Measurements from ENCODE around the gene IQCM.
"Not testable (repeated sequence)": the region's sequence is repeated elsewhere in the genome, so short reads cannot be mapped to it uniquely, and the experiment has no call there.

The IQCM gene

DNA sequence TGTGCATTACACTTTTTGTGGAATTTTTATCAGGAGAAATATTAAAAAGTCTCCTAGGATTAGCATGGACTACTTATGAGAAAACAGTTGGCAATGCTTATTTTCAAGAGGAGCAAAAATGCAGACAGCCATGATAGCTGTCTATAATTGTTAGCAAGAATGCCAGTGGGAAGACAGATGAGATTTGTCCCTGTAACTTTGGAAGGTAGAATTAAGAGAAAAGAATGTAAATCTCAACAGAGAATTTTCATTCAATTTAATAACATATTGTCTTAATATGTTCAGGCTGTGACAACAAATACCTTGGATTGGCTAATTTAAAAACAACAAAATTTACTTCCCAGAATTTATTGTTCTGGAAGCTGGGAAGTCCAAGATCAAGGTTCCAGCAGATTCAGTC, 349.2 kb downstream of the IQCM start:
- no peak for DNase-seq (ENCODE audit: low read depth)

DNA sequence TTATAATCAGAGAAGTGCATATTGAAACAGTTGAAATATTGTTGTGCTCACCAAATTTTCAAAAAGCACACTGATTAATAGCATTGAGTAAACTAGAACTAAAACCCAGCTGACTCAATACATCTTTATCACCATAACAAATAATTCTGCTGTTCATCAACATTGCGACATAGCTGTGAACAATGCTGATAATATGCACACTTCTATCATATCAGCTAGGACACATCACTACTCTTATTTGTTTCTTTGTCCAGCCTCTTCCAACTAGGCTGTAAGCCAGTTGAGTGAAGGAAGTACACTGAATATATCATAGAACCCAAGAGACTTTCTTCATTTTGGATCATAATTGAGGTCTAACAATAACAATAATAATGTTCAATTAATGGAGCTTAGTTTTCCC, 349.7 kb downstream of the IQCM start:
- no peak for DNase-seq (ENCODE audit: low read depth)

DNA sequence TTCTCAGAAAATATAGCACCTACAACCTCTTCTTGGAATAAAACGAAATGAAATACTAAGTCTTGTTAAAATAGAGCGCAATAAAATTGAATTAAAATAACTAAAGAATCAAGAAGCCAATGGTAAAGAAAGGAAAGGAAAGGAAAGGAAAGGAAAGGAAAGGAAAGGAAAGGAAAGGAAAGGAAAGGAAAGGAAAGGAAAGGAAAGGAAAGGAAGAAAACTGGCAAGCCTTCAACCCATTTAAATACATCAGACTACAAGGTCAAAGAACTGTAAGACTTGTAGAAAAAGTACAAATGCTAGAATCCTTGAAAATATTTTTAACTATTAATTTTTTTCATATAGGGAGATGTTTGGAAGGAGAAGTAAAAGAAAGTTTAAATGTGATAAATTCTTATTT, 372.1 kb downstream of the IQCM start:
- no peak for DNase-seq (ENCODE audit: low read depth)

DNA sequence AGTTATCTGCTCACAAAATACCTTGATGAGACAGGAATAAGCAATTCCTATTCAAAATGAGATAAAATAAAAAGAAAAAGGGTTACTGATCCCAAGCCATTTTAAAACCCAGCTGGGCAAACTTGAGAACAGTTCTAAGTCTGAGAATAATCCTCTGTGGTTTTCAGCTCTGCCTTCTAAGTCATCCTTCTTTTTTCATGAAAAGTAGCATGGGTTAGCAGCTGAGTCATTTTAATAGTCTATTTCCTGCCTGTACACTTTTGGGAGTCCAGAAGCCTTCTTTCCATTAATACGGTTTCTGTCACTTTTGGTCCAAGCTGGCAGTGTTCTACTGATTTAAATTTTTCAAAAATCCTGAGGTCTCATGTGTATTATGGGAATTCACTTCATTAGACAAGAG, 374.3 kb downstream of the IQCM start:
- no peak for DNase-seq (ENCODE audit: low read depth)

DNA sequence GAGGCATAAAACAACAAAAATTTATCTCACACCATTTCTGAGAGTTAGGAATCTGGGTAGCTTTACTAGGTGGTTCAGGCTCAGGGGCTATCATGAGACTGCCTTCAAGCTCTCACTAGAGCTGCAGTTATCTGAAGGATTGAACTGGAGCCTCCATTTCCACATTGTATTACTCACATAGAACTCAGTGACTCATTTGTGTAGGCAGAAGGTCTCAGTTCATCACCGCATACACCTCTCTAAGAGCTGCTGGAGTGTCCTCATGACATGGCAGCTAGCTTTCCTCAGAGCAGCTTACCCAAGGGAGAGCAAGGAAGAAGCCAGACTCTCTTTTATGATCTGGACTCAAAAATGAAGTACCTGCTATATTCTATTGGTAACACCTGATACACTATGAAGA, 389.2 kb downstream of the IQCM start:
- no peak for DNase-seq (ENCODE audit: low read depth)

DNA sequence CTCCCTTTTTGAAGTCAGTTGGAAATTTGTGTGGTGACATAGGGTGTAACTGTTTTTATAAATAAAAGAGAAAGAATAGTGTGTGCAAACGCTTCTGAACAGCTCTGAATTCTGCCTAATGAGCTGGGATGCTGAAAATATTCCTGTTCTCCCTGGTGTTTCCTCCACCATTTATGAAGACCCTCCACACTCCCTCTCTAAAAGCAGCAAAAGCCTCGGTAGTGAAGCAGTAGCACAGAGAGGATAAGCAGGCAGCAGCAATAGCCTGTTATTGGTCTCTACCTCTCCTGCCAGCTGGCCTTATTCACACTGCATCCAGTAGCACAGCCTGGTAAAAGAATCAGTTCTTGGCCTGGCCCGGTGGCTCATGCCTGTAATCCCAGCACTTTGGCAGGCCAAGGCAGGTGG, 406.1 kb downstream of the IQCM start:
- no peak for DNase-seq (ENCODE audit: low read depth)

DNA sequence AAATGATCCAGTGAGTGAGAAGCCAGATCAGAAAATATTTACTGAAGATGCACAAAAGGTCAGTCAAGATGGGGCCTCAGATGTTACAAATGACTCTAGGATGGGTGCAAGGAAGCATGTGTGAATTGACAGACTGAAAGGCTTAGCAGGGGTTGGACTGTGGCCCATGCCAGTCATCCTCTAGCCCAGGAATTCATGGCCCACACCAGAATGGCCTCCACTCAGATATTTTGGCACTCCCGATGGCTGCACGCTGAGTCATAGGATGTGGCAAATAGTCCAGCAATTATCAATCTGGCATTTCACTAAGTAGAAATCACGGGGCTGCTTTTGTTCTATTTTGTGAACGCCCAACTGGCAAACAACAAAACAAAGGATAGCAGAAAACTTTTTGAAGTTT, 406.5 kb downstream of the IQCM start:
- no peak for DNase-seq (ENCODE audit: low read depth)

DNA sequence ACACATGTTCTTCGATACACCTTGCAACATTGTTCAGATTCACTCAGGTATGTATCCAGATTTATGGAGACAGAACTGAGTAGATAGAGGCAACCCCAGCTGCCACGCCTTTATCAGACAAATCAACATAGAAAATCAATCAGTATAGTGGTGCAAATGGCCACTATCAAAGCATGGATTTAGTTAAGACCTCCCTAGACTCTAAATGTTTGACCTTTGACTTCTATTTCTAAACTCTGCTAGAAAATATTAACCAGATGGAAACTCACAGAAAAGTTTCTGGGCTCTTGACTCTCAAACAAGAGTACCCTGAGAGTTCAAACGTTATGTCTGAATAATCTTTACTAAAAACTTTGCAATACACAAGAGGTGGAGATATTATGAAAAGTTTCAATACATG, 411.5 kb downstream of the IQCM start:
- DNase-seq (ENCODE audit: low read depth): no peak

DNA sequence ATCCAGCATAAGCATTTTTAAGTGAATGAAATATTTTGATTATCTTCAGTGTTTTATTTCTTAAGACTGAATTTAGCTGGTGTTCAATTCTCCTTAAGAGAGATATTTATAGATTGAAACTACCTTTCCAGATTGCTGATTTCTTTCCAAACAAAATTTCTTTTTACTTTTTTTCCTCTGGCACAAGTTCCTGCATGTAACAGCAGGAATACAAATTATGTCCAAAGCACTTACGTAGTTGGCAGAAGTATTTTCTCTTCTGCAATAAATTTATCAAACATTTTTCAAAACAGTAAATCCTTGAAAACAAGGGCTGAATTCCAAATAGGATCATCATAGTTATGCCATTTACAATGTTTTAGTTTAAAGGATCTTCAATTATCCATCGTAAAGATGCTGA, 412.6 kb downstream of the IQCM start:
- no peak for DNase-seq (ENCODE audit: low read depth)

DNA sequence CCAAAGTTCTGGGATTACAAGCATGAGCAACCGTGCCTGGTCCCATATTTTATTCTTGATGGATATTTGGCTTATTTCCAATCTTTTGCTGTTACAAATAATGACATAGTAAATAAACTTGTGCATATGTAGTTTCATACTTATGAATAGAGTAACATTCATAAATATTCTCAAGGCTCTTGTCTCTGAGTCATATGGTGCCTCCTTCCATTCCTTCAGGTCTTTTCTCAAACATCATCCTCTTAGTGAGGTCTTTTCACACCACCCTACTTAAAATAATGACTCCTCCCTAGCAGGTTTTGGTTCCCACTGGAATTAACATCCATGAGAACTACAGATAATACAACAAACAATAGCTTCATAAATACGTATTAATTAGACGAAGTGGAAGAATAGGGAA, 416.6 kb downstream of the IQCM start:
- no peak for DNase-seq (ENCODE audit: low read depth)

DNA sequence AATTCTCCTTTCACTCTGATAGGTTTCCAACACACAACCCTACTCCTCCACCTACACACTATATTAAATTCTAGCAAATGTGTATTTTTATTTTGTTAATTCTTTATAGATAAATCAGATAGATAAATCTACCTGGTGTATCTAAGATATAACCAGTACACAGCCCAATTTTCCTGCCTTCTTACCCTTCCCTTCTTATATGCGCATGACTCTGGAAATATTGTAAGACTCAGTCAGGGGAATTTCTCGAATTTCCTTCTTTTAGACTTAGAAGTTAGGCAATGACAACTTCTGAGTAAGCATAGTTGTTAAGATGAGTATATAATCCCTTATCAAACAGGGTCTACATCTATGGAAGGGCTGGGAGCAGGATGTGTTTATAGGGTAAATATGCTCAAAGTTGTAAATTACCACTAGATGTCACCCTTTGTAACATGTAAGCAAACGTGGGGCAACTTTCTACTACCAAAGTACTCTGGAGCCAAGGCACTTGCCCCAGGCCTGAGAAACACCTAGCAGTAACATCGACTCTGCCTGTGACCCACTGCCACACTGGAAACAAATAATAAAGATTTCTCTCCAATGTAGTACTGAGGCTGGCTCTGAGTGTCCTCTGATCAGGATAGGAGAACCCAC, 444.7 kb downstream of the IQCM start:
- DNase-seq (ENCODE audit: low read depth): no peak

DNA sequence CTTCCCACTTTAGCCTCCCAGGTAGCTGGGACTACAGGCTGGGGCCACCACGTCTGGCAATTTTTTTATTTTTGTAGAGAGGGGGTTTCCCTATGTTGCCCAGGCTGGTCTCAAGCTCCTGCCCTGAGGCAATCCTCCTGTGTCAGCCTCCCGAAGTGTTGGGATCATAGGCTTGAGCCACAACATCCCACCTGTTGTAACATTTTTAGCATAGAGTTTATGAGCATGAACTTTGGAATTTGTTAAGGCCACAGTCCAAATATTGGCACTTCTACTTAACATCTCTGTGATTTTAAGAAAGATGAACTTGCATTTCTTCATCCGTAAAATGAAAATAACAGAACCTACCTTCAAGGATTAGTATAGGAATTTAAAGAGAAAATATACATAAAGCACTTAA, 445.6 kb downstream of the IQCM start:
- no peak for DNase-seq (ENCODE audit: low read depth)

DNA sequence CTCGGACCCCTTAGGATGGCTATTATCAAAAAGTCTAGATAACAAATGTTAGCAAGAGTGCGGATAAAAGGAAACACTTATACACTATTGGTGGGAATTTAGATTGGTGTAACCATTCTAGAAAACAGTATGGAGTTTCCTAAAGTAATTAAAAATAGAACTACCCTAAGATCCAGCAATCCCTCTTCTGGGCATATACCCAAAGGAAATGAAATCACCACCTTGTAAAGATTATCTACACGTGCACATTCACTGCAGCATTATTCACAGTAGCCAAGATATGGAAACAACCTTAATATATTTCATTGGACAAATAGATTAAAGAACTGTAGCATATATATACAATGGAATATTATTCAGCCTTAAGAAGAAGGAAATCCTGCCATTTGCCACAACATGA, 462.4 kb downstream of the IQCM start:
- no peak for DNase-seq (ENCODE audit: low read depth)

DNA sequence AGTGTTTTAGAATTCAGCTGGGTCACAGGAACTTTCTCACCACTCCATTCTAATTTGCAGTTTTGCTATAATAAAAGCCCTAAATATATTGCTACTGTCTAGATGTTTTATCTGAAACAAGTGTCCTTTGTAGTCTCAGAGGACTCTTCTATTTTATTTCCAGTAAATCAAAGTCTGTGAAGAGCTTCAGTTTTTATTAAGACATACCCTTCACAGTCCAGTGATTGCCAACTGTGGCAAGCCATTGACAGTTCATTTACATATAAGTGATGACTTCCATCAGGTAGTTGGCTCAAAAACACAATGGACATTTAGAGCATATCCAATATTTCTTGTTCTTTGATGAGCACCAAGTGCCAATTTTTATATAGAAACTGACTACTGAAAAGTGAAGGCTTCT, 466.1 kb downstream of the IQCM start:
- no peak for DNase-seq (ENCODE audit: low read depth)

DNA sequence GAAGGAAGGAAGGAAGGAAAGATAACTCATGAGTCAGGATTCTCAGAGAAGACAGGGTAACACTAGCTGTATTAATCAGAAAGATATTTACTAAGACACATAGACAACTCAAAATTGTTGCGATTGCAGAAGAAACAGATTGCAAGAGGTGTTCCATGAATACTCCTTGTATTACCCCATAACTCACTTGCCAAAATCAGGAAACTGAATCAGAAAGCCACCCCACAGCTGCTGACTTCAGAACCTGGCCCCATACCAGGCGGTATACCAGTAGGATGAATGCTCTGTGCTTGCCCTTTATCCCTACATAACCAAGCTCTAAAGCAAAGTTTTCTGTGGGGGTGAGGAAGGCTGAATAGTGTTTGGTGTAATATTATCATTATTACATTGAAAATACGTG, 468.5 kb downstream of the IQCM start:
- no peak for DNase-seq (ENCODE audit: low read depth)

DNA sequence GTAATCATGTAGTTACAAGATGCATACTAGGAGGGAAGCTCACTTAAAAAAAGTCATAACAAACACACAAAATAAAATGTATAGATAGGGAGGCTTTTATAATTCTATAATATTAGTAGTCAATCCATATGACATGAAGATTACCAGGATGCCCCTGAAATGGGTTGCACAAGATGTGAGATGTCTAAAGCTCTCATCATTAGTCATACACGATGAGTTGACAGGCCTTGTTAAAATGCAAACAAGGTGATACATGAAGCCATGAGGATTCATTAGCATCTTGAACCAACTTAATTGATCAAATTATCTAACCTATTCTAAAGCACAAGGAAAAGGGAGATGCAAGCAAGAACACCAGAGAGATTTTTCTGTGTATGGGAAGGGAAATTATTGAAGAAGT, 470.2 kb downstream of the IQCM start:
- DNase-seq (ENCODE audit: low read depth): no peak

DNA sequence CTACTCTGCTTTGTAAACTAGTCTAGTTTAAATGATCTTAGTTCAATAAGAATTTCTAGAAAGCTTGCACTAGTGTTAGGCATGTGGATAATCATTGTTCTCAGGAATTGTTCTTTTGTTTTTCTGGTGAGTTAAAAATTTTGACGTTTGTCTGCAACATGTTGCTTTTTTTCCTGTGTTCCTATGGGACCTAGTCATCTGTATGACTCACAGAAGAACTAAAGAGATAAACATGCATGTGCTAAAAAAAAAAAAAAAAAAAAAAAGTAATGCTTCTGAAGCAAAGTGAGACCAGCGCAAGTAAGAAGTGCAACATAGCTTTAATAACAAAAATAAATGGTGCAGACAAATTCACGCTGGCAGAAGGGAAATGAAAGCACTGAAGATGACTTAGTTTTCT, 471.2 kb downstream of the IQCM start:
- no peak for DNase-seq (ENCODE audit: low read depth)

DNA sequence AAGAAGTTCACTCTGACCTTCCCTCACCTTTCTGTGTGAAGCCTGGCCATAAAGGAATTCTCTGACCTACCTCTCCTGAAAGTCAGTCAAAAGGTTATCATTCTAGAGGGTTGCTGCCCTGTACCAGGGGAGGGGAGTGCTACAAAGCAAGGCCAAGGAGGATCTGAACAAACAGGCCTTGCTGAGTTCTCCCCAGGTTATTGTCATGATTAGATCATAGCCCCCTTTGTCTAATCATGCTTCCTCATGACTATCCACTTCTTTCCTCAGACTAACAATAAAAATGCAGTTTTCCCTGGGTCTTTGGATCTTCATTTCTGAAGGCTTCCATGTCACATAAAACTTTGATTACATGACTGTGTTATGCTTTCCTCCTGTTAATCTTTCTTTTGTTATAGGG, 472.0 kb downstream of the IQCM start:
- no peak for DNase-seq (ENCODE audit: low read depth)

DNA sequence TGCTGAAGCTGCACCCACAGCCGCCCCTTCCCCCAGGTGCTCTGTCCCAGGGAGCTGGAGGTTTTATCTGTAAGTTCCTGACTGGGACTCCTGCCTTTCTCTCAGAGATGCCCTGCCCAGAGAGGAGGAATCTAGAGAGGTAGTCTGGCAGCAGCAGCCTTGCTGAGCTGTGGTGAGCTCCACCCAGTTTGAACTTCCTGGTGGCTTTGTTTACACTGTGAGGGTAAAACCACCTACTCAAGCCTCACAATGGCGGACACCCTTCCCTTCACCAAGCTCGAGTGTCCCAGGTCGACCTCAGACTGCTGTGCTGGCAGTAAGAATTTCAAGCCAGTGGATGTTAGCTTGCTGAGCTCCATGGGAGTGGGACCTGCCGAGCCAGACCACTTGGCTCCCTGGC, 474.5 kb downstream of the IQCM start:
- not testable (repeated sequence) for DNase-seq (ENCODE audit: low read depth)

DNA sequence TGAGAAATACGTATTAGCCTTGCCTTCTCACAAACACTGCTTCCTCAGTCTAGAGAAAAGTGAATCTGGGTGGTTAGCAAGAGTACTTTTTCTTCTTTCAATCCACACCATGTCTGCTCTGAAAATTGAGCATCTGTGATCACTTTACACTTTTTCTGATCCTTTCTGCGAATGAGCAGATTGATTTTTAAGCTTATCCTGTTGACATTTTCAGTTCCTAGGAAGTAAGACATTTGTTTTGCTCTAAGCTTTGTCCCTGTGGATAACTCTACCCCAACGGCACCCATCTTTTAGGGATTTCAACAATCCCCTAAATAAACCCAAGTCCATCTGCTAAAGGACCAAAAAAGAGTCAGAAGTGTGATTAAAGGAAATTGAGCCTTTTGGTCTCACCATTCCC, 487.5 kb downstream of the IQCM start:
- no peak for DNase-seq (ENCODE audit: low read depth)

DNA sequence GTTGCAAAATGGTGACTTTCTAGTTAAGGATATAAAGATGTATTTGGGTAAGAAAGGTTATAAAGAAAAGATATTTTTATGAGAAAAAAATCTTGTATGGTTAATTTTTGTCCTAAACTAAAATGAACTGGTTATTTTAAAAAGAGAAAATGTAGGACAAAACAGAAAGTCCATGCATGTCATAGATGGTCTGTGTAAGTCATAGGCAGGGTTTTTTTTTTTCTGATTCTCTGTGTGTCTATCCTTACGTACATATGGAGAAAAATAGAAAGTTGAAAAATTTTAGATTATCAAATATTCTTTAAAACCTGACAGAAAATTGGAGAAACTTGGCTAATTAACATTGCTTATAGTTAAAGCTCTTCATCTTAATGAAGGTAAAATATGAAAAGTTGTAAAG, 493.4 kb downstream of the IQCM start:
- DNase-seq (ENCODE audit: low read depth): no peak

DNA sequence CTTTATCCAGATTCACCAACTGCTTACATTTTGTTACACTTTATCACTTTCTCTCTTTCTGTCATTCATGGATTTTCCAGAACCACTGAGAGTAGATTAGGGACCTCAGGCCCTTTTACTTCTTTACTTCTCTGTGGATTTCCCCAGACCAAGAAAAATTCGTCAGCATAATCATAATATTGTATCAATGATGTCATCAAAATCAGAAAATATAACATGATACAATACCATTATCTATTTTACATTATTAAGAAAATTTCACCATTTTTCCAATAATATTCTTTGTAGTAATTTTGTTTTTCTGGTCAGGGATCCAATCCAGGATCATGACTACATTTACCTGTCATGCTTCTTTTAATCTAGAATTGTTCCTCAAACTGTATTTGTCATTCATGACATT, 494.2 kb downstream of the IQCM start:
- DNase-seq (ENCODE audit: low read depth): no peak

DNA sequence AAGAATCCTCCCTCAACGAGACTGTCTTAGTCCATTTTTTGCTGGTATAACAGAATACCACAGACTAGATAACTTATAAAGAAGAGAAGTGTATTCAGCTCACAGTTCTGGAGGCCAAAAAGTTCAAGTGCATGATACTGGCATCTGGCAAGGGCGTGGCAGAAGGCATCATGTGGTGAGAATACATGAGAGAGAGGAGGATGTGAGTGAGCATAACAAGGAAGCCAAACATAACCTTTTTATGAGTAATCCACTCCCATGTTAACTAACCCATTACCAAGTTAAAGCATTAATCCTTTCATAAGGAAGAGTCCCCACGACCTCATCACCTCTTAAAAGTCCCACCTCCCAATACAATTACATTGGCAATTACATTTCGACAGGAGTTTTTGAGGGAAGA, 504.6 kb downstream of the IQCM start:
- no peak for DNase-seq (ENCODE audit: low read depth)

DNA sequence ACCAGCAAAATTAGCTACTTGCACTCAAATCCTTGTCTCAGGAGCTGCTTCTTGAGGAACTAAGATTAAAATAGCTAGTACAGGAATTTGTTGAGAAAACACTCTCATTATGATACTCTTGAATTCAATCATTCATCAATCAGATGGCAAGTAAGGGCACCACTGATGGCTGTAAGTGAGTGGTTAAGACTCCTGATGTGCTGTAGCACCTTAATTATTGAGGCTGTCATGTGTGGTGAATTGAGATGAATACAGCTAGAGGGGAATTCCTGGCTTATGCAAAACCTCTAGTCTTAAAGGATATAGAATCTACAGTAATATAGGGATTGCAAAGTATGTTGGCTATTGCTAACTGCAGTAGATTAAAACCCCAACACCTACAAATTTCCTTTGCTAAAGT, 509.1 kb downstream of the IQCM start:
- DNase-seq (ENCODE audit: low read depth): no peak

Measured in T-helper 22 cell (primary cell).